ENCODE measurements around the gene TEX9. TPM values are rescaled to one million over a fixed set of nuclear protein-coding genes. Genes with fewer than 3 reads are reported as not detected.

The TEX9 gene
- total RNA-seq, 4 donors from 2014 or later: 1.8 to 19.2 (median 5.6) TPM

DNA sequence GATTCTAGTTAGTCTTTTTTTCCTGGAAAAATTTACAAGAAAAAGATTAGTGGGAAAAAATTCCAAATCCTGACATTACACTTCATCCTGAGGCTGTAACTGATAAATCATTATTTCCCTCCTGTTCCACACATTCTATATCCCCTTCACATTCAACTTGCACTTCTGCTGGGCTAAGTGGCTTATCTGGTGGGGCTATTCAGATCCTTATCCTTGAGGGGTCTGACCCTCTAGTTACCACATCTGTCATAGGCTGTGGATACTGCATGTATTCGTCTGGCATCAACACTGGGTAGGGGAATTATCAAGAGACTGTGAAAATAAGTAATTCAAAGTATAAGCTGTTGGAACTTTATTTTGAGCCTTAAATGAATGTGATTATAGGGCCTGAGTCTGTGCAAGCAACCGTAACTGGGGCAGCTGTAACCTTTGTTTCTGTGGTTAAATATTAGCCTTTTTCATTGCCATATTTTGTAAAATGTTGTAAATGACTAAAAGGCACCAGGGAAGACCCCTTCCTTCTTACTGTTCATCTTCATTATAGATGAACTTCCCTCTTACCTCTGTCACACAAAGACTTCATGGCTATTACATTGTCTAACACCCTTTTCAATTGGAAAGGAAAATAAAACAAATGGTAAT, 28.0 kb upstream of the TEX9 start:
- WGBS, 2 donors (ENCODE audit: low coverage in 1 of 2): 34 to 37% methylated on average over 2 of the region's 2 CpGs
- no peaks in the 10 kb centered on the region for H3K4me1 ChIP-seq
- in situ Hi-C loops (cut with MboI; ENCODE audit: low pct_ligation_motif_present in 1 of 4, low pct_unique_long_range_greater_than_20kb in 1 of 4, low sequenced_read_pairs in 3 of 4): no loop called here
- H3K27ac ChIP-seq: no peak overlapping the region
- intact Hi-C loops (cut with DNase I; ENCODE audit: low total_unique reads): no loop called here
- DNase-seq: no peak
- no peak for TF ChIP-seq POLR2AphosphoS5 (IDR thresholded peaks at IDR 0.05)
- no peak for TF ChIP-seq EP300 (IDR thresholded peaks at IDR 0.05; ENCODE audit: low read depth)
- no peak for TF ChIP-seq CTCF (IDR thresholded peaks at IDR 0.05)
- TF ChIP-seq POLR2A (IDR thresholded peaks at IDR 0.05): no peak
- H3K36me3 ChIP-seq: no peaks in the 10 kb centered on the region
- H3K9me3 ChIP-seq: peaks cover 0 to 2% of the 10 kb centered on the region in 2 donors
- no peaks in the 10 kb centered on the region for H3K27me3 ChIP-seq
- no peak overlapping the region for H3K4me3 ChIP-seq

GRCh38 chr15:56339594-56339993, 25.6 kb upstream of the TEX9 start:
- H3K27me3 ChIP-seq: no peaks in the 10 kb centered on the region
- H3K9me3 ChIP-seq: no peaks in the 10 kb centered on the region
- in situ Hi-C loops (cut with MboI; ENCODE audit: low pct_ligation_motif_present in 1 of 4, low pct_unique_long_range_greater_than_20kb in 1 of 4, low sequenced_read_pairs in 3 of 4): no loop called here
- 30 to 85% methylated on average over 1 to 4 of the region's 4 CpGs for WGBS, 2 donors (ENCODE audit: low coverage in 1 of 2)
- TF ChIP-seq POLR2A (IDR thresholded peaks at IDR 0.05): no peak
- no peak for TF ChIP-seq CTCF (IDR thresholded peaks at IDR 0.05)
- no peak for TF ChIP-seq EP300 (IDR thresholded peaks at IDR 0.05; ENCODE audit: low read depth)
- TF ChIP-seq POLR2AphosphoS5 (IDR thresholded peaks at IDR 0.05): no peak
- H3K4me3 ChIP-seq: no peak overlapping the region
- no peaks in the 10 kb centered on the region for H3K4me1 ChIP-seq
- intact Hi-C loops (cut with DNase I; ENCODE audit: low total_unique reads): no loop called here
- no peak overlapping the region for H3K27ac ChIP-seq
- no peak for DNase-seq
- H3K36me3 ChIP-seq: no peaks in the 10 kb centered on the region

GRCh38 chr15:56341201-56341600, 24.0 kb upstream of the TEX9 start:
- intact Hi-C loops (cut with DNase I; ENCODE audit: low total_unique reads): no loop called here
- Histone ChIP-seq H3K27me3 (no peaks in the 10 kb centered on the region), H3K4me3 (no peak overlapping the region), H3K36me3 (no peaks in the 10 kb centered on the region), H3K9me3 (no peaks in the 10 kb centered on the region), H3K27ac (no peak overlapping the region), H3K4me1 (no peaks in the 10 kb centered on the region)
- 84 to 87% methylated on average over 3 of the region's 3 CpGs for WGBS, 2 donors (ENCODE audit: low coverage in 1 of 2)
- in situ Hi-C loops (cut with MboI; ENCODE audit: low pct_ligation_motif_present in 1 of 4, low pct_unique_long_range_greater_than_20kb in 1 of 4, low sequenced_read_pairs in 3 of 4): no loop called here
- DNase-seq: no peak
- TF ChIP-seq POLR2A (IDR thresholded peaks at IDR 0.05): no peak
- no peak for TF ChIP-seq POLR2AphosphoS5 (IDR thresholded peaks at IDR 0.05)
- no peak for TF ChIP-seq CTCF (IDR thresholded peaks at IDR 0.05)

DNA sequence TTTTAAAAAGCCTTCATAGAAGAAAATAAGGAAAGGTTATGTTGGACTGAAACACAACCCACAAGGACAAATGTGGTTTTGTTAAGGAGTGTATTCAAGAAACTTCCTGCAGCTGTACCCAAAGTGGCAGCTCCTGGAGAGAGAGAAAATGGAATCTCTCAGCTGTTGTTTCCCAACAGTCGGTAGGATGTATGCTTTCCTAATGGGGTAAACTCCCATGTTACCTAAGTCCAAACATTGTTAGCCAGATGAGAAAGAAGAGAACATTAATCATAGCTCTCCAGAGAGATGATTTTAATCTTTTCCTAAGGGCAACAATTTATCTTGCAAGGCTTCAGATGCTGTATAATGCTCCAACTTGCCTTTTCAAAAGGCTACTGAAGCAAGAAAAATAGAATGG, 22.6 kb upstream of the TEX9 start:
- intact Hi-C loops (cut with DNase I; ENCODE audit: low total_unique reads): no loop called here
- no peak for TF ChIP-seq CTCF (IDR thresholded peaks at IDR 0.05)
- TF ChIP-seq POLR2A (IDR thresholded peaks at IDR 0.05): no peak

More for the DNA sequence above, 22.6 kb upstream of the TEX9 start:
- 60 to 64% methylated on average over 1 of the region's 1 CpG for WGBS, 2 donors (ENCODE audit: low coverage in 1 of 2)
- H3K27ac ChIP-seq: no peak overlapping the region
- H3K36me3 ChIP-seq: no peaks in the 10 kb centered on the region
- H3K27me3 ChIP-seq: no peaks in the 10 kb centered on the region
- in situ Hi-C loops (cut with MboI; ENCODE audit: low pct_ligation_motif_present in 1 of 4, low pct_unique_long_range_greater_than_20kb in 1 of 4, low sequenced_read_pairs in 3 of 4): no loop called here
- H3K4me1 ChIP-seq: no peaks in the 10 kb centered on the region
- H3K9me3 ChIP-seq: no peaks in the 10 kb centered on the region
- H3K4me3 ChIP-seq: no peak overlapping the region
- DNase-seq: no peak

All from transverse colon (tissue), 4 donors.